Mucosa of descending colon (tissue), 3 donors: ENCODE data around the gene RYR3. TPM values are rescaled to one million over a fixed set of nuclear protein-coding genes. Genes with fewer than 3 reads are reported as not detected.
"Not testable (repeated sequence)": the region's sequence is repeated elsewhere in the genome, so short reads cannot be mapped to it uniquely, and the experiment has no call there.

ENCODE experiments used
- ATAC-seq: fragments of 200-7000 bp; cut with Tn5 transposase; one replicate; pipeline ENCODE4 v1.9.1; 2020; ENCODE audit warnings: mild to moderate bottlenecking, moderate library complexity
- DNase-seq, 3 donors: peaks; one replicate each; pipeline ENCODE4 v3.0.0-alpha.2; 2020
- H3K36me3 ChIP-seq: fragments of 200-600 bp; one replicate; pipeline ENCODE4 v1.8.0; 2021; ENCODE audit warnings: low read depth, mild to moderate bottlenecking
- H3K4me1 ChIP-seq: fragments of 200-600 bp; one replicate; pipeline ENCODE4 v1.8.0; 2021; ENCODE audit warnings: low read depth, mild to moderate bottlenecking
- H3K4me3 ChIP-seq: fragments of 200-600 bp; one replicate; pipeline ENCODE4 v1.8.0; 2021; ENCODE audit warnings: mild to moderate bottlenecking
- H3K9me3 ChIP-seq: fragments of 200-600 bp; one replicate; pipeline ENCODE4 v1.8.0; 2021; ENCODE audit warnings: mild to moderate bottlenecking
- CTCF ChIP-seq: fragments of 200-600 bp; IDR thresholded peaks from one replicate; pipeline ENCODE4 v1.8.0; 2022; ENCODE audit warnings: antibody characterized with exemption, mild to moderate bottlenecking
- intact Hi-C, 2 donors: fragments of 100-400 bp; cut with DNase I in 1 of 2; cut with micrococcal nuclease in 1 of 2; formaldehyde crosslinking; loops; one replicate each; pipeline versions ENCODE4 v1.11.0 to v1.11.1; 2022; cut with DNase I, micrococcal nuclease
- total RNA-seq, 3 donors: library from RNA; stranded (reverse); fragmentation: NEBNext Ultra II Directional in 2 of 3; extraction: Animal tissue kit (Norgen Biotek cat#: 25700) in 2 of 3; gene quantifications; one replicate each; pipeline versions ENCODE4 v1.2.1 to v1.2.4, GENCODE V29; 2021 to 2023
- donor health status: DM: no; HTN: no; CAD: no; lungs with moderate emphysema.
- donor health status: DM: no; HTN: no; CAD: no.
- donor health status: DM: no; HTN: yes; CAD: no.

The RYR3 gene
- total RNA-seq, 3 donors from 2014 or later, result 0.84 to 16.4 (median 1.1) TPM

- H3K4me1 ChIP-seq, result no peaks in the 10 kb centered on the region
- H3K4me3 ChIP-seq, result no peak overlapping the region
- H3K9me3 ChIP-seq, result no peaks in the 10 kb centered on the region
- DNase-seq (no peak), ATAC-seq (no peak)
- no peak for TF ChIP-seq CTCF
- no peaks in the 10 kb centered on the region for H3K36me3 ChIP-seq
- intact Hi-C loops, result no loop called here
Measured at GRCh38 chr15:33587773-33588172, 277.0 kb downstream of the RYR3 start.

GRCh38 chr15:33592864-33593263 is 282.1 kb downstream of the RYR3 start:
- no peak for DNase-seq
- no peak for ATAC-seq
- Histone ChIP-seq H3K4me3 (no peak overlapping the region), H3K36me3 (no peaks in the 10 kb centered on the region), H3K4me1 (no peaks in the 10 kb centered on the region), H3K9me3 (no peaks in the 10 kb centered on the region)
- intact Hi-C loops, result no loop called here
- no peak for TF ChIP-seq CTCF

- H3K4me1 ChIP-seq, DNase-seq, H3K4me3 ChIP-seq, H3K36me3 ChIP-seq, intact Hi-C loops, ATAC-seq, H3K9me3 ChIP-seq: not testable (repeated sequence)
Measured at GRCh38 chr15:33598382-33598781, 287.6 kb downstream of the RYR3 start.

GRCh38 chr15:33600212-33600611 is 289.4 kb downstream of the RYR3 start:
- ATAC-seq (no peak), DNase-seq (no peak)
- no peaks in the 10 kb centered on the region for H3K4me1 ChIP-seq
- intact Hi-C loops, result no loop called here
- no peaks in the 10 kb centered on the region for H3K9me3 ChIP-seq
- no peaks in the 10 kb centered on the region for H3K36me3 ChIP-seq
- no peak overlapping the region for H3K4me3 ChIP-seq
- TF ChIP-seq CTCF, result no peak

- H3K36me3 ChIP-seq, result no peaks in the 10 kb centered on the region
- no peaks in the 10 kb centered on the region for H3K4me1 ChIP-seq
- ATAC-seq (no peak), DNase-seq (no peak)
- no peak for TF ChIP-seq CTCF
- H3K9me3 ChIP-seq, result no peaks in the 10 kb centered on the region
- no peak overlapping the region for H3K4me3 ChIP-seq
- intact Hi-C loops, result no loop called here
Measured at GRCh38 chr15:33601461-33601860, 290.7 kb downstream of the RYR3 start.

- H3K4me1 ChIP-seq, result no peaks in the 10 kb centered on the region
- no peak overlapping the region for H3K4me3 ChIP-seq
- no peak for DNase-seq
- H3K9me3 ChIP-seq, result no peaks in the 10 kb centered on the region
- TF ChIP-seq CTCF, result no peak
- no peaks in the 10 kb centered on the region for H3K36me3 ChIP-seq
- intact Hi-C loops, result no loop called here
- ATAC-seq, result no peak
Measured at GRCh38 chr15:33608714-33609113, 297.9 kb downstream of the RYR3 start.
